Panc1 (cell line): ENCODE data around the gene ZNF236. TPM values are rescaled to one million over a fixed set of nuclear protein-coding genes. Genes with fewer than 3 reads are reported as not detected.

Experiments
- ATAC-seq: fragments of 200-7000 bp; cut with Tn5 transposase; 2 replicates; pipeline ENCODE4 v1.9.1; 2020; ENCODE audit warnings: mild to moderate bottlenecking, moderate library complexity
- BruUV-seq: library from RNA; stranded (reverse); fragments of 400-500 nt; replicated peaks from 2 replicates; lab custom pipeline; 2021; lab: Mats Ljungman, UMichigan
- CTCF ChIA-PET: fragments of 300-600 bp; sonication (Branson Sonifier 250); formaldehyde crosslinking; loops from one replicate; lab custom pipeline; 2022; ENCODE audit warnings: antibody characterized with exemption; lab: Charles Lee
- POLR2A ChIA-PET: fragments of 300-600 bp; sonication (Branson Sonifier 250); formaldehyde crosslinking; loops from one replicate; lab custom pipeline; 2022; ENCODE audit warnings: antibody characterized with exemption; lab: Charles Lee
- DNase-seq: peaks from one replicate; pipeline ENCODE4 v3.0.0-alpha.2; 2010; ENCODE audit warnings: low read depth, low spot score
- H3K27ac ChIP-seq: 2 replicates; pipeline ENCODE4 v1.5.1; 2011; ENCODE audit warnings: mild to moderate bottlenecking, low read length, inconsistent platforms
- H3K27me3 ChIP-seq: fragments of 200-500 bp; sonication (Bioruptor generic); 2 replicates; pipeline ENCODE4 v1.6.0; 2014; ENCODE audit warnings: low read length, inconsistent platforms; ENCODE audit not compliant: control insufficient read depth, insufficient read depth
- H3K36me3 ChIP-seq: fragments of 200-500 bp; sonication (Bioruptor generic); 2 replicates; pipeline ENCODE4 v1.5.1; 2014; ENCODE audit warnings: inconsistent platforms, mild to moderate bottlenecking, low read length, moderate library complexity; ENCODE audit not compliant: control insufficient read depth, insufficient read depth
- H3K4me1 ChIP-seq: 2 replicates; pipeline ENCODE4 v1.5.1; 2011; ENCODE audit warnings: inconsistent platforms, mild to moderate bottlenecking, low read length, moderate library complexity; ENCODE audit not compliant: control insufficient read depth, insufficient read depth
- H3K4me3 ChIP-seq, 2 experiments: 2 replicates each; pipeline ENCODE4 v1.5.1; 2011 to 2012; ENCODE audit warnings: low read depth in 2 of 2, low read length in 2 of 2, mild to moderate bottlenecking in 2 of 2, inconsistent platforms in 1 of 2, moderate library complexity in 1 of 2
- H3K9me3 ChIP-seq: fragments of 200-500 bp; sonication (Bioruptor generic); 2 replicates; pipeline ENCODE4 v1.5.1; 2014; ENCODE audit warnings: low read depth, mild to moderate bottlenecking, inconsistent platforms, low read length, moderate library complexity; ENCODE audit not compliant: control insufficient read depth, insufficient read depth
- POLR2AphosphoS5 ChIP-seq: IDR thresholded peaks from 2 replicates; pipeline ENCODE4 v1.6.1; 2012; ENCODE audit warnings: mild to moderate bottlenecking, low read depth, low read length, moderate library complexity
- SIN3A ChIP-seq: IDR thresholded peaks from 2 replicates; pipeline ENCODE4 v1.6.1; 2012; ENCODE audit warnings: low read depth, mild to moderate bottlenecking, low read length, moderate library complexity, borderline replicate concordance; ENCODE audit not compliant: insufficient read depth
- TCF7L2 ChIP-seq: IDR thresholded peaks from 2 replicates; pipeline ENCODE4 v1.6.1; 2011; ENCODE audit warnings: mild to moderate bottlenecking, low read depth, low read length, inconsistent platforms
- in situ Hi-C: cut with HindIII; loops from 2 replicates; pipeline ENCODE4 v1.10.0; 2016; ENCODE audit warnings: low sequenced_read_pairs, low pct_unique_long_range_greater_than_20kb
- intact Hi-C: fragments of 100-400 bp; cut with micrococcal nuclease; formaldehyde crosslinking; loops from one replicate; pipeline ENCODE4 v1.10.0; 2022; ENCODE audit not compliant: unreplicated experiment
- total RNA-seq: library from RNA; stranded (reverse); gene quantifications from one replicate; pipeline ENCODE4 v1.2.1, GENCODE V29; 2021; ENCODE audit not compliant: unreplicated experiment
- TF ChIP-seq, protein P1 (sequence below), 2 experiments: IDR thresholded peaks; 2 replicates each; pipeline ENCODE4 v1.6.1; 2011 to 2012; ENCODE audit warnings: low read depth in 2 of 2, control low read depth in 1 of 2, low read length in 1 of 2, mild to moderate bottlenecking in 1 of 2, moderate library complexity in 1 of 2; ENCODE audit not compliant: insufficient read depth in 1 of 2
- TF ChIP-seq, protein P2 (sequence below): fragments of 450-650 bp; IDR thresholded peaks from 2 replicates; pipeline ENCODE4 v1.5.1; 2017; ENCODE audit warnings: mild to moderate bottlenecking

ZNF236 gene
- total RNA-seq, 1 experiment from 2014 or later = 32.2 TPM

DNA sequence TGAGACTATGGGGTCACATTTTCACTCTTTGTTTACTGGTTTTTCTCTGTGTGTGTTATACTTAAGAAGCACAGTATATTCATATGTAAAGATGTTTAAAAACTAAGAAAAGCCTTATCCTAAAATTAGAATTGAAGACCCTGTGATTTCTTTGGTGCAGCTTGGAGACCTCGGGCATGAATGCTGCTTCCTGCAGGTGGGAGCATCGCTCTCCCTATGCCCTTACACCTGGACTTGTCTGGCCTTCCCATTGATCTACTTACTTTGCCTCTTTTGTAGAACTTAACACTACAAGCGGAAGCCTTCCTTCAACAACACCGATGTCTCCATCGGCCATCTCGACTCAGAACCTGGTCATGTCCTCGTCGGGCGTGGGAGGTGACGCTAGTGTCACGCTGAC is 114.5 kb downstream of the ZNF236 start:
- ChIA-PET POLR2A (no interaction called here), CTCF (no interaction called here)
- Histone ChIP-seq H3K27ac (no peak overlapping the region), H3K4me3 (no peak overlapping the region), H3K27me3 (no peaks in the 10 kb centered on the region), H3K9me3 (no peaks in the 10 kb centered on the region), H3K4me1 (no peaks in the 10 kb centered on the region), H3K36me3 (peaks cover 6% of the 10 kb centered on the region; the same call in 1 of the 2 replicates)
- no TSS peak for BruUV-seq
- intact Hi-C loops = no loop called here
- DNase-seq (no peak), ATAC-seq (no peak)
- in situ Hi-C loops = no loop called here
- TF ChIP-seq POLR2AphosphoS5 = no peak
- TF ChIP-seq TCF7L2 = no peak
- TF ChIP-seq, protein P1, sequence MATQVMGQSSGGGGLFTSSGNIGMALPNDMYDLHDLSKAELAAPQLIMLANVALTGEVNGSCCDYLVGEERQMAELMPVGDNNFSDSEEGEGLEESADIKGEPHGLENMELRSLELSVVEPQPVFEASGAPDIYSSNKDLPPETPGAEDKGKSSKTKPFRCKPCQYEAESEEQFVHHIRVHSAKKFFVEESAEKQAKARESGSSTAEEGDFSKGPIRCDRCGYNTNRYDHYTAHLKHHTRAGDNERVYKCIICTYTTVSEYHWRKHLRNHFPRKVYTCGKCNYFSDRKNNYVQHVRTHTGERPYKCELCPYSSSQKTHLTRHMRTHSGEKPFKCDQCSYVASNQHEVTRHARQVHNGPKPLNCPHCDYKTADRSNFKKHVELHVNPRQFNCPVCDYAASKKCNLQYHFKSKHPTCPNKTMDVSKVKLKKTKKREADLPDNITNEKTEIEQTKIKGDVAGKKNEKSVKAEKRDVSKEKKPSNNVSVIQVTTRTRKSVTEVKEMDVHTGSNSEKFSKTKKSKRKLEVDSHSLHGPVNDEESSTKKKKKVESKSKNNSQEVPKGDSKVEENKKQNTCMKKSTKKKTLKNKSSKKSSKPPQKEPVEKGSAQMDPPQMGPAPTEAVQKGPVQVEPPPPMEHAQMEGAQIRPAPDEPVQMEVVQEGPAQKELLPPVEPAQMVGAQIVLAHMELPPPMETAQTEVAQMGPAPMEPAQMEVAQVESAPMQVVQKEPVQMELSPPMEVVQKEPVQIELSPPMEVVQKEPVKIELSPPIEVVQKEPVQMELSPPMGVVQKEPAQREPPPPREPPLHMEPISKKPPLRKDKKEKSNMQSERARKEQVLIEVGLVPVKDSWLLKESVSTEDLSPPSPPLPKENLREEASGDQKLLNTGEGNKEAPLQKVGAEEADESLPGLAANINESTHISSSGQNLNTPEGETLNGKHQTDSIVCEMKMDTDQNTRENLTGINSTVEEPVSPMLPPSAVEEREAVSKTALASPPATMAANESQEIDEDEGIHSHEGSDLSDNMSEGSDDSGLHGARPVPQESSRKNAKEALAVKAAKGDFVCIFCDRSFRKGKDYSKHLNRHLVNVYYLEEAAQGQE (IDR thresholded peaks at IDR 0.05; ENCODE audit: insufficient read depth in 1 of 2, low read depth in 2 of 2, low read length in 1 of 2) = no peak
- no peak for TF ChIP-seq SIN3A
- TF ChIP-seq, protein P2, sequence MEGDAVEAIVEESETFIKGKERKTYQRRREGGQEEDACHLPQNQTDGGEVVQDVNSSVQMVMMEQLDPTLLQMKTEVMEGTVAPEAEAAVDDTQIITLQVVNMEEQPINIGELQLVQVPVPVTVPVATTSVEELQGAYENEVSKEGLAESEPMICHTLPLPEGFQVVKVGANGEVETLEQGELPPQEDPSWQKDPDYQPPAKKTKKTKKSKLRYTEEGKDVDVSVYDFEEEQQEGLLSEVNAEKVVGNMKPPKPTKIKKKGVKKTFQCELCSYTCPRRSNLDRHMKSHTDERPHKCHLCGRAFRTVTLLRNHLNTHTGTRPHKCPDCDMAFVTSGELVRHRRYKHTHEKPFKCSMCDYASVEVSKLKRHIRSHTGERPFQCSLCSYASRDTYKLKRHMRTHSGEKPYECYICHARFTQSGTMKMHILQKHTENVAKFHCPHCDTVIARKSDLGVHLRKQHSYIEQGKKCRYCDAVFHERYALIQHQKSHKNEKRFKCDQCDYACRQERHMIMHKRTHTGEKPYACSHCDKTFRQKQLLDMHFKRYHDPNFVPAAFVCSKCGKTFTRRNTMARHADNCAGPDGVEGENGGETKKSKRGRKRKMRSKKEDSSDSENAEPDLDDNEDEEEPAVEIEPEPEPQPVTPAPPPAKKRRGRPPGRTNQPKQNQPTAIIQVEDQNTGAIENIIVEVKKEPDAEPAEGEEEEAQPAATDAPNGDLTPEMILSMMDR = no peak

- intact Hi-C loops (no loop called here), in situ Hi-C loops (no loop called here)
- H3K36me3 ChIP-seq = peaks cover 6% of the 10 kb centered on the region; the same call in 1 of the 2 replicates
- BruUV-seq = no TSS peak
- DNase-seq (no peak), ATAC-seq (no peak)
- H3K9me3 ChIP-seq = no peaks in the 10 kb centered on the region
- no peaks in the 10 kb centered on the region for H3K4me1 ChIP-seq
- H3K27me3 ChIP-seq = no peaks in the 10 kb centered on the region
- CTCF ChIA-PET = interaction anchor here (1.1 kb wide), 1 partner anchor 14 kb away, joined by 3 read pairs; no protein-coding TSS in a partner anchor
- TF ChIP-seq POLR2AphosphoS5 (no peak), SIN3A (no peak), TCF7L2 (no peak)
- TF ChIP-seq, protein P2 = no peak
- TF ChIP-seq, protein P1 (IDR thresholded peaks at IDR 0.05; ENCODE audit: insufficient read depth in 1 of 2, low read depth in 2 of 2, low read length in 1 of 2) = no peak
- no peak overlapping the region for H3K27ac ChIP-seq
- POLR2A ChIA-PET = no interaction called here
- H3K4me3 ChIP-seq = no peak overlapping the region
Observed at GRCh38 chr18:76937597-76937996, 115.2 kb downstream of the ZNF236 start.
